Islet of Langerhans (tissue), 1 donor: ENCODE results near the gene ZNRF3.
"Not testable (repeated sequence)": the region's sequence is repeated elsewhere in the genome, so short reads cannot be mapped to it uniquely, and the experiment has no call there.

Experiments
- FAIRE-seq: peaks from one replicate; lab custom pipeline; 2011; peaks lifted over from hg19 to GRCh38; lab: Jason Lieb, UNC

The ZNRF3 gene

GRCh38 chr22:29070490-29070889 is 187.1 kb downstream of the ZNRF3 start:
- FAIRE-seq: no peak

DNA sequence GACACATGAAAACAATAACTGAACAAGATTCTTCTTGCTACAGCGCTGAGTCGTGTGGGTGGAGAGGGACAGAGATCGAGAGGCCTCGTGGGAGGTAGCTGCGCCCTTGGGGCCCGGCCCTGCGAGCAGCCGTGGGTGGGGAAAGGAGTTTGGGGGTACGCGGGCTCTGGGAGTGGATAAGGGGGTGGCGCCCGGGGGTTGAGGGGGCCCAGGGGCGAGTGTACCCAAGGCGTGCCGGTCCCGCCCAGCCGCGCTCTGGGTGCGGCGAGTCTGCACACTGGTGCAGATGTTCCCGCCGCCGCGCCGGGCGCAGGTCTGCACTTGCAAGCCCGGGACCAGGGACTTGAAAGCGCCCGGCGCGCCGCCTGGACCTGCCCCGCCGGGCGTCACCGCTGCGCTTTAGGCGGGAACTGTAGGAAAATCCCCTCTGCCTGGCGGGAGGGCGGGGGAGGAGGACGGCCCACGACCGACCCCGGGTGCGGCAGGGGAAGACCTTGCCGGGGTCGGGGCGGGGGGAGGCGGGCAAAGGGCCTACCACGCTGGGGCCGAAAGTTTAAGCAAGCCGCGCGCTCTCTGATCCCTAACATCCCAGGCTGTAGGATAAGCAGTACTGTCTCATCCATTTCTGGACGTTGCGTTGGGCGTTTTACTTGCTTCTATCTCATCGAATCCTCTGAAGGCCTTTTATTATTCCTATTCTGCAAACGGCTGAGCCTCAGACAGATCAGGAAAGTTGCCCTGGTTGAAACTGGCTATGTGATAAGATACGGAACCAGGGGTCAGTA is 188.1 kb downstream of the ZNRF3 start:
- FAIRE-seq: no peak

DNA sequence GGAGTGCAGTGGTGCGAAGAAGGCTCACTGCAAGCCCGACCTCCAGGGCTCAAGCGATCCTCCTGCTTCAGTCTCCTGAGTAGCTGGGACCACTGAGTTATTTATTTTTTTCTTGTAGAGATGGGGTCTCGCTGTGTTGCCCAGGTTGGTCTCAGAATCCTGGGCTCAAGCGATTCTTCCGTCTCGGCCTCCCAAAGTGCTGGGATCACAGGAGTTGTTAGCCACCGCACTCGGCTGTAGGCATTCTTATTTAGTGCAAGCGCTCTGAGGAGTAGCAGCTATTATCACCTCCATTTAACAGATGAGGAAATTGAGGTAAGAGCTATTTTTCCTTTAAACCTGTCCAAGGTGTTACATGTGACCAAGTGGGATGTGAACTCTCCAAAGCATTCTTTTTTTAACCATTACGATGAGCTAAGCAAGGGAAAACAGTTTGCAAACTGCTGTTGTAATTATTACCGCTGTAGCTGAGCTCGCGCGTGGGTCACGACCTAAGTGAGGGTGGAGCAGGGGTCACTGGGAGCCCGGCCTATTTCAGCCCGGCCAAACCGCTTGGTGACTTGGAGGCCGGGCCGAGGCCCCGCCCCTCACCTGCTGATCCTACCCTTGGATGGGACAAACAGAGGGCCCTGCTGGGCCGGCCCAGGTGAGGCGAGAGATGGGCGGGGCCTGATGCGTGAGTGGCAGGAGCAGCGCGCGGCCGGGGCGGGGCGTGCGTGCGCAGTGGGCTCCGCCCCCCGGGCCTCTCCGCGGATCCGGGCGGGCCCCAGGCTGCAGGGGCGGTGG is 189.0 kb downstream of the ZNRF3 start:
- FAIRE-seq: no peak

DNA sequence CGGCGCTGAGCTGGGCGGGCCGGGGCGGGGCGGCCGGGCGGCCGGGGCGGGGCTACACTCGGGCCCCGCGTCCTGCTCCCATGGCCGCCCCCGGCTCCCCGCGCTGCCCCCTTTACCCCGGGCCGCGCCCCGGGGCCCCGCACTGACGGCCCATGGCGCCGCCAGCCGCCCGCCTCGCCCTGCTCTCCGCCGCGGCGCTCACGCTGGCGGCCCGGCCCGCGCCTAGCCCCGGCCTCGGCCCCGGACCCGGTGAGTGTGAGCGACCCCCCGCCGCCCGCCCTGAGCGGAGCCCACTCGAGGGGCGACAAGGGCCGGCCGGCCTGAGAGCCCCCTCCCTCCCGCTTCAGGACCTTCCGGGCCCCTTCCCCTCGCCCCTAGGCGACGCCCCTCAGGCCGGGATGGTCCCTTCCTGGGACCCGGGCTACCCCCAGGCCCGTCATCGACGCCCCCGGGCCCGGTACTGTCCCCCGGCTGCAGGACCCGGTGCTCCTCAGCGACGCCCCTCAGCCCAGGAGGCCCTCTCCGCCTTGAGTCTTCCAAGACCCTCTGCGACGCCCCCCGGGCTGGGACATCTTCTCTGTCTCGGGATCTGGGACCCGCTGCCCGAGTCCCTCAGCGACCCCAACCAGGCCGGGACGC is 189.7 kb downstream of the ZNRF3 start, which contains the start of gene KREMEN1:
KREMEN1 (plus strand) TSS at position 57 of the 639 bp plus-strand sequence; CDS start at position 153, 96 bp downstream.
- no peak for FAIRE-seq

GRCh38 chr22:29073618-29074275 is 190.4 kb downstream of the ZNRF3 start:
- no peak for FAIRE-seq

- no peak for FAIRE-seq
These were observed 191.0 kb downstream of the ZNRF3 start for GRCh38 chr22:29074276-29074772.

DNA sequence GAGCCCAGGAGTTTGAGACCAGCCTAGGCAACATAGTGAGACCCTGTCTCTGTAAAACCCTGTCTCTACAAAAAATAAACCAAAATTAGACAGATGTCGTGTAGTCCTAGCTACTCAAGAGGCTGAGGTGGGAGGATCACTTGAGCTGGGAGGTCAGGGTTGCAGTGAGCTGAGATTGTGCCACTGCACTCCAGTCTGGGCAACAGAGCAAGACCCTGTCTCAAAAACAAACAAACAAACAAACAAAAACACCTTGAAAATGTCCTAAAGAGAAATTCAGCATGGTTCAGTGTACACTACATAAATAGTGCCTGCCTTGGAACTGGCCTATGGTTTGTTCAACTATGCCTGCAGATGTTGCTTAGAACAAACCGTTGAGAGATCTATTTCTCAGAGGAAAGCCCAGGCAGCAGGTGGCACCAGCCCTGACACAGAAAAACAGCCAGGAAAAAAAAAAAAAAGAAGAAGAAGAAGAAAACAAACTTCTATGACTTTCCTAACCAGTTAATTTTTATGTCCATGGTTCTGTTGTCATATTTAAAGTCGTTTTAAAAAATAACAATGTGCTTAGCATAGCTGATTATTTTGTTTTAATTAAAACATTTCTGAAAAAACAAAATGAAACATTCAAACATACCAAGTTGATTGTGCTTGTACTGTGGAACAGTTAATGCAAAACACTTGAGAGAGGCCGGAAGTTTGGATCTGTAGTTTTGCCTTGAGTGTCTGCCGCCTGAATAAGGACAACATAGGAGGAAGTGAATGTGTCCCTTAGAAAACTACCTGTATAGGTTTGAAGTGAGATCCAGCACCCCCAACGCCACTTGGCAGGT is 194.9 kb downstream of the ZNRF3 start:
- FAIRE-seq: no peak

- no peak for FAIRE-seq
These were observed 195.5 kb downstream of the ZNRF3 start for GRCh38 chr22:29078869-29079207.

GRCh38 chr22:29079218-29079901 is 196.0 kb downstream of the ZNRF3 start:
- FAIRE-seq: no peak

- no peak for FAIRE-seq
These were observed 197.0 kb downstream of the ZNRF3 start for GRCh38 chr22:29080106-29080975.

- no peak for FAIRE-seq
These were observed 198.3 kb downstream of the ZNRF3 start for GRCh38 chr22:29081517-29082236.

GRCh38 chr22:29082826-29083545 is 199.6 kb downstream of the ZNRF3 start:
- FAIRE-seq: no peak

- not testable (repeated sequence) for FAIRE-seq
These were observed 200.2 kb downstream of the ZNRF3 start for GRCh38 chr22:29083576-29083932.

- FAIRE-seq: no peak
These were observed 200.7 kb downstream of the ZNRF3 start for GRCh38 chr22:29083933-29084591.

- no peak for FAIRE-seq
These were observed 203.6 kb downstream of the ZNRF3 start for GRCh38 chr22:29087012-29087411.

GRCh38 chr22:29088809-29089208 is 205.4 kb downstream of the ZNRF3 start:
- FAIRE-seq: no peak

DNA sequence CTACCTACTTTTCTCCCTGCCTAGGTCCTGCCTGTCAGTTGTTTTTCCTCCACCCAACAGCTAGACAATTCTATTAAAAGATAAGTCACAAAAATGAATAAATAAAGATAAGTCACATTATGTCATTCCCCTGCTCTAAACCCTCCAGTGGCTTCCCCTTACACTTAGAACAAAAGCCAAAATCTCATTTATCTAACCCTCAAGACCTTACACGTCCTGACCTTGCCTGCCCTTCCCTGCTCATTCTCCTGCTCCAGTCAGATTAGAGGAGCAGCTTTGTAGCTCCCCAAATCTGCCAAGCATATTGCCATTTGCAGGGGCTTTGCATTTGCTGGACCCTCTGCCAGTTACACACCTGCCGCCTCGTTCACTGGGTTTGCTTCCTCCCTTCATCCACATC is 206.1 kb downstream of the ZNRF3 start:
- no peak for FAIRE-seq

DNA sequence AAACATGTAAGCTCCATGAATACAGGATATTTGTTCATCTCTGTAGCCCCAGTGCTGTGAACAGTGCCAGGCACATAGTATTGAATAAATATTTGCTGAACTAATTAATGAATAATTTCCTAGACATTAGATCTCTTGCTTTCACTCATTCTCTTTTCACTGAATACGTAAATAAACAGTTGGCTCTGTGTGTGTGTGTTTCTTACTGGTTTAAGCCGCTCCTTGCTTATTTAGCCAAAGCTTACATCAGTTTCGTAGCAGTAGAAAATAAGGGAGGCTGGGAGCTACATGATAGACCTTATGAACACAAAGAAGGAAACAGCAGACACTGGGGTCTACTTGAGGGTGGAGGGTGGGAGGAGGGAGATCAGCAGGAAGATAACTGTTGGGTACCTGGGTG is 206.7 kb downstream of the ZNRF3 start:
- peak; percentile 85 for FAIRE-seq
